Left ventricle myocardium inferior (tissue), 1 donor: ENCODE measurements around the gene THADA. TPM values are rescaled to one million over a fixed set of nuclear protein-coding genes. Genes with fewer than 3 reads are reported as not detected.

Experiments
- DNase-seq: peaks from one replicate; pipeline ENCODE4 v3.0.0-alpha.2; 2020
- H3K27ac ChIP-seq: fragments of 200-600 bp; replicated peaks from 2 replicates; pipeline ENCODE4 v1.8.0; 2021
- H3K27me3 ChIP-seq: fragments of 200-600 bp; 2 replicates; pipeline ENCODE4 v1.8.0; 2021; ENCODE audit warnings: low read depth
- H3K36me3 ChIP-seq: fragments of 200-600 bp; 2 replicates; pipeline ENCODE4 v1.8.0; 2021
- H3K4me1 ChIP-seq: fragments of 200-600 bp; 2 replicates; pipeline ENCODE4 v1.8.0; 2021
- H3K4me3 ChIP-seq: fragments of 200-600 bp; 2 replicates; pipeline ENCODE4 v1.8.0; 2021; ENCODE audit warnings: mild to moderate bottlenecking, moderate library complexity
- H3K9me3 ChIP-seq: fragments of 200-600 bp; replicated peaks from 2 replicates; pipeline ENCODE4 v1.8.0; 2021
- intact Hi-C: fragments of 100-400 bp; cut with micrococcal nuclease; formaldehyde crosslinking; loops from one replicate; pipeline ENCODE4 v1.11.0; 2022
- total RNA-seq: library from RNA; stranded (reverse); fragmentation: NEBNext Ultra II Directional; extraction: Animal tissue kit (Norgen Biotek cat#: 25700); gene quantifications from one replicate; pipeline ENCODE4 v1.2.1, GENCODE V29; 2021
- TF ChIP-seq, protein P1 (sequence below): fragments of 200-600 bp; IDR thresholded peaks from 2 replicates; pipeline ENCODE4 v1.8.0; 2021; ENCODE audit warnings: antibody characterized with exemption, mild to moderate bottlenecking, borderline replicate concordance
- donor health status: DM: no; HTN: yes; CAD: no; lungs with severe emphysema.

The THADA gene
- total RNA-seq, 1 donor from 2014 or later: 15.4 TPM

DNA sequence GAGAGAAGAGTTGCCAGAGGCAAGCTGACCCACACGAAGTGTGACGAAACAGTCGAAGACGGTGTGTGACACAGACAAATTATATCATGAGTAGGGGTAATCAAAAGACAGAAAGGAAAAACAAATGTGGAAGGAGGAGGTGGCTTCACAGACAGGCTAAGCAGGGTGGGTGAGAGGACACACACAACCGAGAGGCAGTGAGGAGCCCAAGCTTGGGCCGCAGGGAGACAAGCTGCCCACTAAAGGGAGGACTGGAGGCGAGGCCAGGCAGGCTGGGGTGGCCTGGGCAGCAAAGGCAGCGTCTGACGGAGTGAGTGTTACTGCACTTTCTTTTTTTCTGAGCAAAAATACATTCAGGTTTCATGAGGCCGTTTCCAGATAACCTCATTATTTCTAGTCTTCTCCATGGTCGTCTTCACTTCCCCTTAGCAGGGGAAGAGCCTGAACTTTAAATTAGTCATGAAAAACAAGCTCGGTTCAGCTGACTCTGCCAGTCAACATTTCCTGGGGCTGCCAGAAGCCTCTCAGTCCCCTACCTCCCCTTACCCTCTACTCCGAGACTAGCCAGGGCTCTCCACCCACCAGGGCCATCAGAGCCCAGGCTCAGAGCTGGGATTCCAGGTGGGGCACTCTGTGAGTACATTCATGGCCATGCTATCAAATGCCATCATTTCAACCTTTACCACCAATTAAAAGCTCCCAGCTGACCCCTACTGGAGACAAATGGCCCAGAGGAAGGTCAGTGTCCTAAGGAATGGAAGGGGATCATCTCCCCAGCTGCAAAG, 355.7 kb downstream of the THADA start:
- DNase-seq: no peak
- Histone ChIP-seq H3K27me3 (no peaks in the 10 kb centered on the region), H3K9me3 (no peaks in the 10 kb centered on the region), H3K4me3 (no peak overlapping the region), H3K27ac (peak overlapping the region; percentile 57), H3K36me3 (no peaks in the 10 kb centered on the region), H3K4me1 (no peaks in the 10 kb centered on the region)
- intact Hi-C loops: loop anchor here (10.0 kb wide), 2 partner anchors 245 to 385 kb away; no protein-coding TSS in a partner anchor
- TF ChIP-seq, protein P1, sequence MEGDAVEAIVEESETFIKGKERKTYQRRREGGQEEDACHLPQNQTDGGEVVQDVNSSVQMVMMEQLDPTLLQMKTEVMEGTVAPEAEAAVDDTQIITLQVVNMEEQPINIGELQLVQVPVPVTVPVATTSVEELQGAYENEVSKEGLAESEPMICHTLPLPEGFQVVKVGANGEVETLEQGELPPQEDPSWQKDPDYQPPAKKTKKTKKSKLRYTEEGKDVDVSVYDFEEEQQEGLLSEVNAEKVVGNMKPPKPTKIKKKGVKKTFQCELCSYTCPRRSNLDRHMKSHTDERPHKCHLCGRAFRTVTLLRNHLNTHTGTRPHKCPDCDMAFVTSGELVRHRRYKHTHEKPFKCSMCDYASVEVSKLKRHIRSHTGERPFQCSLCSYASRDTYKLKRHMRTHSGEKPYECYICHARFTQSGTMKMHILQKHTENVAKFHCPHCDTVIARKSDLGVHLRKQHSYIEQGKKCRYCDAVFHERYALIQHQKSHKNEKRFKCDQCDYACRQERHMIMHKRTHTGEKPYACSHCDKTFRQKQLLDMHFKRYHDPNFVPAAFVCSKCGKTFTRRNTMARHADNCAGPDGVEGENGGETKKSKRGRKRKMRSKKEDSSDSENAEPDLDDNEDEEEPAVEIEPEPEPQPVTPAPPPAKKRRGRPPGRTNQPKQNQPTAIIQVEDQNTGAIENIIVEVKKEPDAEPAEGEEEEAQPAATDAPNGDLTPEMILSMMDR: peak; percentile 21

DNA sequence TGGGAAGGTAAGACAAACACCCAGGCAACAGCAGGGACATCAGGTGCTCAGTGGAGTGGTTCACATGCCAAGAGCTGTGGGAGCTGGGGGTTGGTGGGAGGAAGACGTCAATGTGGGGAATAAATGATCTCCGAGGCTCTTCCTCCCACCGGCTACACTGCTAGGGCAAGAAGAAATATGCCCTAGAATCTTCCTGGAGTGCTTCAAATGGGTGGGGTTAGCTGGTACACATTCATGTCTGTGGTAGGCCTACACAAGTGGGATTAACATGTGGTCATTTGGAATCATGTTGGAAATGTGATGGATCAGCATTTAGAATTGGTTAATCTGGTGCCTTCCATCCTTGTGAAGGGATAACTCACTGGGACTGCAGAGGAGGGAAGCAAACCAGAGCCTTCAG, 357.0 kb downstream of the THADA start:
- intact Hi-C loops: loop anchor here (10.0 kb wide), 2 partner anchors 246 to 384 kb away; no protein-coding TSS in a partner anchor

DNA sequence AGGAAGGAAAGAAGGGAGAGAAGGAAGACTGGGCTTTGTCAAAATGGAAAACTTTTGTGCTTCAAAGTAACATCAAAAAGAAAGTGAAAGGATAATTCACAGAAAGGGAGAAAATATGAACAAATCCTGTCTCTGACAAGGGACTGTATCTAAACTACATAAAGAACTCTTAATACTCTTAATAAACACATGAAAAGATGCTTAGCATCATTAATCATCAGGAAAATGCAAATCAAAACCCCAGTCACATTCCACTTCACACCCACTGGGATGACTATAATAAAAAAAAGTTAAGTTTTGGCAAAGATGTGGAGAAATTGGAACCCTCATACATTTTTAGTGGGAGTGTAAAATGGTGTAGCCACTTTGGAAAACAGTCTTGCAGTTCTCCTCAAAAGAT, 357.7 kb downstream of the THADA start:
- H3K36me3 ChIP-seq: no peaks in the 10 kb centered on the region
- TF ChIP-seq, protein P1: no peak
- H3K27me3 ChIP-seq: no peaks in the 10 kb centered on the region
- no peak overlapping the region for H3K27ac ChIP-seq
- H3K4me1 ChIP-seq: no peaks in the 10 kb centered on the region
- intact Hi-C loops: loop anchor here (10.0 kb wide), 2 partner anchors 247 to 383 kb away; no protein-coding TSS in a partner anchor
- H3K9me3 ChIP-seq: no peaks in the 10 kb centered on the region
- H3K4me3 ChIP-seq: no peak overlapping the region
- no peak for DNase-seq

More for the DNA sequence above, 357.0 kb downstream of the THADA start:
- TF ChIP-seq, protein P1: no peak
- Histone ChIP-seq H3K27ac (no peak overlapping the region), H3K9me3 (no peaks in the 10 kb centered on the region), H3K4me1 (no peaks in the 10 kb centered on the region), H3K4me3 (no peak overlapping the region), H3K27me3 (no peaks in the 10 kb centered on the region), H3K36me3 (no peaks in the 10 kb centered on the region)
- no peak for DNase-seq

DNA sequence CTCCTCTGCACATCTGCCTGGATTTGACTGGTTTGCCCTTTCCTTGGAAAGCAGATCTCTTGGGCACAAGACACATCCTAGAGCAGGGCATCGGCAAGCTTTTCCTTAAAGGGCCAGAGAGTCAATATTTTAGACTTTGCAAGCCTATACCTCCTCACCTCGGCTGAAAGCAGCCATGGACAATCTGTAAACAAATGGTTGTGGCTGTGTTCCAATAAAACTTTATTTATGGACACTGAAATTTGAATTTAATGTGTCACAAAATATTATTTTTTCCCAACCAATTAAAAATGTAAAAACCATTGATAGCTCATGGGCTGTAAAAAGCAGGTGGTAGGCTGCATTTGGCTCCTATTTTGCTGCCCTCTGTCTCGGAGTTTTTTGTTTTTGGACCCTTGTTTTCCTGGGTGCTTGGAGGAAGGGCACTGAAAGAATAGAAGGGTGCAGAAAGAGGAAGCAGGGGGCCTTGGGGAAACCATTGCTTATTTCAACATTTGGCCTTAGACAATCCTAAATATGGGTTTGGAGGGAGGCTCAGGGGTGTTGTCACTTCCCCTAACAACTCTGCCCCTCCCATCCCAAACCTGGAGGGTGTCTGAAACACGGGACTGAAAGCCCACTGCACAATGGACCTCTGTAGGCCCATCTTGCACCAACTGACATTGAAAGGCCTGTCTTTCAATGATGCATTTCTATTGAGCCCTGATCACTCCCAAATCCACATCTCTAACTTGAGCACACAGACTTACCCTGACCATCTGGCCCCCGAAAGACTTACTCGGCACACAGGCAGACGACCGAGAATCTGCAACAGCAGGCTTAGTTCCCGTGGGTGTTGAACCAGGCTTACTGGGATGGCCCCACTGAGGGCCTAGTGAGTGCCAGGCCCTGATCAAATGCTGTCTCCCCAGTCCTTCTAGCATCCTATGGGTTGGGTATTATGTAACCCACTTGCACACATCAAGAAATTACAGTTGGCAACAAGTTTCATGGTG, 362.3 kb downstream of the THADA start:
- DNase-seq: no peak
- Histone ChIP-seq H3K27ac (peak overlapping the region; percentile 6), H3K27me3 (no peaks in the 10 kb centered on the region), H3K4me3 (no peak overlapping the region), H3K36me3 (peaks cover 2% of the 10 kb centered on the region), H3K4me1 (peaks cover 26% of the 10 kb centered on the region), H3K9me3 (no peaks in the 10 kb centered on the region)
- intact Hi-C loops: loop anchor here (10.0 kb wide), 2 partner anchors 251 to 379 kb away; no protein-coding TSS in a partner anchor
- TF ChIP-seq, protein P1: no peak
